Urinary bladder (tissue), 4 donors: ENCODE measurements around the gene CNOT10. TPM values are rescaled to one million over a fixed set of nuclear protein-coding genes. Genes with fewer than 3 reads are reported as not detected.
"Not testable (repeated sequence)": the region's sequence is repeated elsewhere in the genome, so short reads cannot be mapped to it uniquely, and the experiment has no call there.

Experiments used
- DNase-seq: peaks from one replicate; pipeline ENCODE4 v3.0.0-alpha.2; 2015; ENCODE audit errors: extremely low spot score
- H3K27ac ChIP-seq: one replicate; pipeline ENCODE4 v1.5.1; 2013; ENCODE audit warnings: low read depth, mild to moderate bottlenecking, moderate library complexity
- H3K36me3 ChIP-seq: one replicate; pipeline ENCODE4 v1.6.1; 2013; ENCODE audit warnings: mild to moderate bottlenecking, moderate library complexity; ENCODE audit not compliant: insufficient read depth
- H3K4me1 ChIP-seq: one replicate; pipeline ENCODE4 v1.6.1; 2013; ENCODE audit warnings: mild to moderate bottlenecking, moderate library complexity; ENCODE audit not compliant: insufficient read depth
- H3K4me3 ChIP-seq: one replicate; pipeline ENCODE4 v1.5.1; 2013; ENCODE audit warnings: low read depth, low read length
- WGBS: extraction: QIAGEN DNeasy Blood & Tissue Kit; methylation state at CpG from one replicate; pipeline ENCODE4 v1.1.7; 2013; 5-methylcytosine and 5-hydroxymethylcytosine counted together
- polyA plus RNA-seq: library from polyadenylated mRNA; stranded (reverse); fragments of 200-250 nt; gene quantifications from one replicate; pipeline ENCODE4 v1.2.3, GENCODE V29; 2013
- total RNA-seq: library from RNA; depleted of rRNA; stranded (reverse); fragments of >200 nt; gene quantifications from one replicate; pipeline ENCODE4 v1.2.3, GENCODE V29; 2014
- donor health status: healthy with polysubstance abuse.
- donor health status: healthy.

Gene CNOT10
- total and polyA plus RNA-seq, 2 donors: 14.3 to 50.7 TPM

- DNase-seq, H3K4me3 ChIP-seq: not testable (repeated sequence)
- WGBS: 94% methylated on average over 6 of the region's 6 CpGs
Observed at GRCh38 chr3:32669226-32669625, 15.8 kb upstream of the CNOT10 start.

DNA sequence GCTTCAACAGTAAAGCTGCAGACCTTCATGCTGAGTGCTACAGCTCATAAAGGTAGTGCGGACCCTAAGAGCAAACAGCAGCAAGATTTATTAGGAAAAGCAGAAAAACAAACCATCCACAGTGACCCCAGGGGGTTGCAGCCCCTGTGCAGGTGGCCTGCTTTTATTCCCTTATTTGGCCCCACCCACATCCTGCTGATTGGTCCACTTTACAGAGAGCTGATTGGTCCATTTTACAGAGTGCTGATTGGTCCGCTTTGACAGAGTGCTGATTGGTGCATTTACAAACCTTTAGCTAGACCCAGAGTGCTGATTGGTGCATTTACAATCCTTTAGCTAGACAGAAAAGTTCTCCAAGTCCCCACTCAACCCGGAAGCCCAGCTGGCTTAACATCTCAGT, 11.3 kb upstream of the CNOT10 start:
- not testable (repeated sequence) for DNase-seq, H3K4me3 ChIP-seq, H3K4me1 ChIP-seq, H3K27ac ChIP-seq, H3K36me3 ChIP-seq
- 79% methylated on average over 3 of the region's 3 CpGs for WGBS

More at GRCh38 chr3:32669226-32669625, 15.8 kb upstream of the CNOT10 start:
- not testable (repeated sequence) for H3K36me3 ChIP-seq, H3K4me1 ChIP-seq, H3K27ac ChIP-seq

GRCh38 chr3:32675164-32675563, 9.8 kb upstream of the CNOT10 start:
- Histone ChIP-seq H3K36me3 (no peaks in the 10 kb centered on the region), H3K27ac (no peak overlapping the region), H3K4me1 (no peaks in the 10 kb centered on the region), H3K4me3 (no peak overlapping the region)
- no peak for DNase-seq
- 76% methylated on average over 2 of the region's 2 CpGs for WGBS

GRCh38 chr3:32675650-32676049, 9.3 kb upstream of the CNOT10 start:
- Histone ChIP-seq H3K4me1 (no peaks in the 10 kb centered on the region), H3K27ac (no peak overlapping the region), H3K36me3 (no peaks in the 10 kb centered on the region), H3K4me3 (no peak overlapping the region)
- DNase-seq: no peak
- 72% methylated on average over 1 of the region's 1 CpG for WGBS

DNA sequence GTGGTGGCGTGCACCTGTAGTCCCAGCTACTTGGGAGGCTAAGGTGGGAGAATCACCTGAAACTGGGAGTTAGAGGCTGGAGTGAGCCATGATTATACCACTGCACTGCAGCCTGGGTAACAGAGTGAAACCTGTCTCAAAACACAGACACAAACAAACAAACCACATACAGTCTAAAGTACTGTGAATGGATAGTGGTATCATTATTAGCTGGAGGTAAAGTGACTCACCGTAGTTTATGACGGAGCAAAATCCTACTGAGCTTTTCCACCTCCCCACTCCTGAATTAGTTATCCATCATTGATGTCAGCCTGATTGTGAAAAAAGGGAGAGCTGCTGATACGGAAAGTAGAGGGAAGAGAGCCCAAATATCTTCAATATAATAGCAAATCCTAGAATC, 3.2 kb upstream of the CNOT10 start:
- 92% methylated on average over 4 of the region's 4 CpGs for WGBS
- DNase-seq: no peak
- Histone ChIP-seq H3K4me1 (no peaks in the 10 kb centered on the region), H3K36me3 (no peaks in the 10 kb centered on the region), H3K4me3 (no peak overlapping the region), H3K27ac (no peak overlapping the region)

GRCh38 chr3:32684029-32684799, 774 bp upstream of the CNOT10 start:
- no peak for DNase-seq
- Histone ChIP-seq H3K4me1 (no peaks in the 10 kb centered on the region), H3K4me3 (peak overlapping the region; percentile 69), H3K27ac (no peak overlapping the region), H3K36me3 (no peaks in the 10 kb centered on the region)
- 39% methylated on average over 4 of the region's 4 CpGs for WGBS

DNA sequence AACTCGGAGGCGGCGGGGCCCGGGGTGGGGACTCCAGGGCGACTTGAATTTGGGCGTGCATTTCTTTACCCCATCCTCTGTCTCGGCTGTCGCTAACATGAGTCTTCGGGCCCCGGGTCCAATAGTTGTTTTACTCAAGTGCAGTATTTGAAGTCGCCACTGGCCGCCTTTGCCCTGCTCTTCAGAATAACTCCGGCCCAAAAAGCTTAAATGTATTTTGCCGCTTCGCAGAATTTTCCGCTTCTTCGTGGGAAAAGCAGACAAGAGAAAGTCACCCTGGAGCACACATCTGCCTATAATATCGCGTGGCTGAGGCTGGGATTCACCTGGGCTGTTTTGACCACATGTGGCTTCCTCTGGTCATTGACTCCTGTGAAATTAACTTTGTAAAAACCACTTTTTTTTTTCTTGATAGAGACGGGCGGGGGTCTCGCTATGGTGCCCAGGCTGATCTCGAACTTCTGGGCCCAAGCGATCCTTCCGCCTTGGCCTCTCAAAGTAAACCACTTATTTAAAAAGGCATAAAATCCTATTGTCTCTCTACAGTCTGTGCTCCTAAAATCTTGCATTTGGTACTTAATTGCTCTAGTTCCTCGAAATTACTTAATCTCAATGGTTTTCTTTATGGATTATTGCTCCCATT, 676 bp downstream of the CNOT10 start:
- no peak for DNase-seq
- Histone ChIP-seq H3K4me1 (no peaks in the 10 kb centered on the region), H3K36me3 (no peaks in the 10 kb centered on the region), H3K4me3 (peak overlapping the region; percentile 69), H3K27ac (peak overlapping the region; percentile 71)
- 8% methylated on average over 26 of the region's 26 CpGs for WGBS

DNA sequence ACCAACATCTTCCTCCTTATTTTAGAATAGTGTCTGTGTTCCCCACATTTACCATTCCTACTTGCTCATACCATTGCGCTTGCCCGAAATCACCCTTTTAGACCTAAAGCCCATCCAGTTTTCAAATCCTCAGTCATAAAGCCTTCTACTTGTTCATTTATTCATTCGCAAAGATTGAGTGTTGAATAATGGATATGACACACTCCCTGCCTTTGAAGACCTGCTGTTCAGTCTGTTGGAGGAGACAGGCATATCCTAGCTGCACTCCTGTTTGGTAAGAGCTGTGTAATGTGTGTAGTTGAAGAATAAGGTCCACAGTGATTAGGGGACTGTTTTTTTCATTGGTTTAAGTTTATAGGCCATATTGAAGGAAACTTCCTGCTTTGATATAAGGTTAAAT, 1.7 kb downstream of the CNOT10 start:
- DNase-seq: no peak
- no peak overlapping the region for H3K4me3 ChIP-seq
- H3K36me3 ChIP-seq: no peaks in the 10 kb centered on the region
- no peak overlapping the region for H3K27ac ChIP-seq
- H3K4me1 ChIP-seq: no peaks in the 10 kb centered on the region
- WGBS: 96% methylated on average over 3 of the region's 3 CpGs

DNA sequence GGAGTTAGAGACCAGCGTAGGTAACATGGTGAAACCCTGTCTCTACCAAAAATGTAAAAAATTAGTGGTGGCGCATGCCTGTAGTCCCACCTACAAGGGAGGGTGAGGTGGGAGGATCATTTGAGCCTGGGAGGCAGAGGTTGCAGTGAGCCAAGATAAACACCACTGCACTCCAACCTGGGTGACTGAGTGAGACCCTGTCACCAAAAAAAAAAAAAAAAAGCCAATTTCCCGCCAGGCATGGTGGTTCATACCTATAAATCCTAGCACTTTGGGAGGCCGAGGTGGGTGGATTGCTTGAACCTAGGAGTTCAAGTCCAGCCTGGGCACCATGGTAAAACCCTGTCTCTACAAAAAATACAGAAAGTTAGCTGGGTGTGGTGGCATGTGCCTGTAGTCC, 6.9 kb downstream of the CNOT10 start:
- Histone ChIP-seq H3K4me1 (no peaks in the 10 kb centered on the region), H3K4me3 (no peak overlapping the region), H3K36me3 (no peaks in the 10 kb centered on the region), H3K27ac (no peak overlapping the region)
- no peak for DNase-seq
- 96% methylated on average over 4 of the region's 4 CpGs for WGBS

DNA sequence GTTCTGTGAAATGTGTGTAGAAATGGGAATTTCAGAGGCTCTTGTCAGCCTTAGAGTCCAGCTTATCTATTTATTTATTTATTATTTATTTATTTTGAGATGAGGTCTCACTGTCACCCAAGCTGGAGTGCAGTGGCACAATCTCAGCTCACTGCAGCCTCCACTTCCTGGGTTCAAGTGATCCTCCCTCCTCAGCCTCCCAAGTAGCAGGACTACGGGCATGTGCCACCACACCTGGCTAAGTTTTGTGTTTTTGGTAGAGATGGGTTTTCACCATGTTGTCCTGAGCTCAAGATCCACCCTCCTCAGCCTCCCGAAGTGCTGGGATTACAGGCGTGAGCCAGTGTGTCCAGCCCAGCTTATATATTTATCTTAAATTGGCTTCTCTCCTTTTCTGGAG, 11.5 kb downstream of the CNOT10 start:
- H3K36me3 ChIP-seq: no peaks in the 10 kb centered on the region
- no peak for DNase-seq
- no peak overlapping the region for H3K4me3 ChIP-seq
- no peak overlapping the region for H3K27ac ChIP-seq
- WGBS: 98% methylated on average over 3 of the region's 3 CpGs
- H3K4me1 ChIP-seq: no peaks in the 10 kb centered on the region

DNA sequence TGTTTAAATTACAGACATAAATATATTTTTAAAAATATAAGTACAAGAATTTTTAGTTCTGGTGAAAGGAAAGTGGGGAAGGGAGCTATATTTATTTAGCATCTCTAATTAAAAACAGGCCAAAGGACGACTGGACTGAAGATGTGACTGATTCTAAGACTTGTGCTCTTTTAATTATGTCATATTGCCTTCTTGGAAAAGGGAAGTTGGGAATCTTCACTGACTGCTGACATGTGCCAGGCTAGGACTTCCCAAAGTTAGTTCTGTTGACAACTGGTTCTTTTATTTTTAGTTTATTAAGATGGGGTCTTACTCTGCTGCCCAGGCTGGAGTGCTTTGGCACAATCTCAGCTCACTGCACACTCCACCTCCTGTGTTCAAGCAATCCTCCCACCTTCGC, 13.5 kb downstream of the CNOT10 start:
- 87% methylated on average over 2 of the region's 2 CpGs for WGBS

GRCh38 chr3:32699429-32699828, 14.4 kb downstream of the CNOT10 start:
- 80% methylated on average over 2 of the region's 2 CpGs for WGBS
- no peak overlapping the region for H3K4me3 ChIP-seq
- no peaks in the 10 kb centered on the region for H3K4me1 ChIP-seq
- DNase-seq: no peak
- H3K36me3 ChIP-seq: no peaks in the 10 kb centered on the region
- H3K27ac ChIP-seq: no peak overlapping the region

More for the DNA sequence above, 13.5 kb downstream of the CNOT10 start:
- Histone ChIP-seq H3K4me3 (no peak overlapping the region), H3K36me3 (no peaks in the 10 kb centered on the region), H3K4me1 (no peaks in the 10 kb centered on the region), H3K27ac (no peak overlapping the region)
- DNase-seq: no peak

- Histone ChIP-seq H3K4me1 (no peaks in the 10 kb centered on the region), H3K4me3 (no peak overlapping the region), H3K36me3 (no peaks in the 10 kb centered on the region), H3K27ac (no peak overlapping the region)
- DNase-seq: no peak
- WGBS: 78% methylated on average over 6 of the region's 6 CpGs
Observed at GRCh38 chr3:32700244-32700643, 15.3 kb downstream of the CNOT10 start.

DNA sequence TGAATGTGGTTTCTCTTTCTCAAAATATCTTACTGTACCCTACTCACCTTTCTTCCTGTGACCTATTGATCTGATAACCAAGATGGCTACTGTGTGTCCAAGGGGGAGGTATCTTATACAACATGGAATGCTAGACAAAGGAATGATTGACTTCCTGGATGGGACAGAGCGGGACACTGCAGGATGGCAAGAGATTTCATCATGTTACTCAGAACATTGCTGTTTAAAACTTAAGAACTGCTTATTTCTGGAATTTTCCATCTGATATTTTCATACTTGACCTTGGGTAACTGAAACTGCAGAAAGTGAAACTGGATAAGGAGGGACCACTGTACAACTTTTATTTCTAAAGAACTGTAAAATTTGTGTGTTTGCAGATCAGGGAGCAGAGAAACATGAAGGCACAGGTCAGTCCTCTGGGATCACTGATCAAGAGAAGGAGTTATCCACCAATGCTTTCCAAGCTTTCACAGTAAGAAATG, 18.5 kb downstream of the CNOT10 start:
- Histone ChIP-seq H3K27ac (no peak overlapping the region), H3K36me3 (no peaks in the 10 kb centered on the region), H3K4me3 (no peak overlapping the region), H3K4me1 (no peaks in the 10 kb centered on the region)
- DNase-seq: no peak
- WGBS: 93% methylated on average over 1 of the region's 1 CpG
